GM12874 (cell line): ENCODE results near the gene MOB2.

Experiments
- TF ChIP-seq, protein P1 (sequence below): IDR thresholded peaks from 2 replicates; pipeline ENCODE4 v1.5.1; 2011; ENCODE audit warnings: low read depth, mild to moderate bottlenecking, control low read depth, low read length, moderate library complexity; ENCODE audit not compliant: insufficient read depth

Gene MOB2

GRCh38 chr11:1454576-1454975 lies 32.0 kb downstream of the MOB2 start:
- TF ChIP-seq, protein P1, sequence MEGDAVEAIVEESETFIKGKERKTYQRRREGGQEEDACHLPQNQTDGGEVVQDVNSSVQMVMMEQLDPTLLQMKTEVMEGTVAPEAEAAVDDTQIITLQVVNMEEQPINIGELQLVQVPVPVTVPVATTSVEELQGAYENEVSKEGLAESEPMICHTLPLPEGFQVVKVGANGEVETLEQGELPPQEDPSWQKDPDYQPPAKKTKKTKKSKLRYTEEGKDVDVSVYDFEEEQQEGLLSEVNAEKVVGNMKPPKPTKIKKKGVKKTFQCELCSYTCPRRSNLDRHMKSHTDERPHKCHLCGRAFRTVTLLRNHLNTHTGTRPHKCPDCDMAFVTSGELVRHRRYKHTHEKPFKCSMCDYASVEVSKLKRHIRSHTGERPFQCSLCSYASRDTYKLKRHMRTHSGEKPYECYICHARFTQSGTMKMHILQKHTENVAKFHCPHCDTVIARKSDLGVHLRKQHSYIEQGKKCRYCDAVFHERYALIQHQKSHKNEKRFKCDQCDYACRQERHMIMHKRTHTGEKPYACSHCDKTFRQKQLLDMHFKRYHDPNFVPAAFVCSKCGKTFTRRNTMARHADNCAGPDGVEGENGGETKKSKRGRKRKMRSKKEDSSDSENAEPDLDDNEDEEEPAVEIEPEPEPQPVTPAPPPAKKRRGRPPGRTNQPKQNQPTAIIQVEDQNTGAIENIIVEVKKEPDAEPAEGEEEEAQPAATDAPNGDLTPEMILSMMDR, result no peak

GRCh38 chr11:1453611-1454034 lies 33.0 kb downstream of the MOB2 start:
- TF ChIP-seq, protein P1, result peak; percentile 85

DNA sequence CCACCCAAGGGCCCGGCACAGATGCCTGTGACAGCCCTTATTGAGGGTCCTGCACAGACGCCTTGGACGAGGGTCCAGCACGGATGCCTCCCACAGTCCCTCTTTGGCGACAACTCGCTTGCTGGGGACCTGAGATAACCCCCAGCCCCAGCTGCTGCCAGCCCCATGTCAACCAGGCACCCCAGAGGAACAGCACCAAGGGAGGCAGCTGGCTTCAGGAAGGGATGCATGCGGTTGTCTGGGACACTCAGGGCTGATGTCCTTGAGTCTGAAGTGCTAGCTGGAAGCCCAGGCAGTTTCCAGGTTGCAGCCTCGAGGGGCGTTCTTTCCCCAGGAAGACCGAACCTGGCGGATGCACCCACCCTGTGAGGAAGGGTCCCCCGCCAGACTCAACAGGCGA lies 33.8 kb downstream of the MOB2 start:
- TF ChIP-seq, protein P1, result no peak

- TF ChIP-seq, protein P1, result no peak
Measured at GRCh38 chr11:1451781-1452470, 34.7 kb downstream of the MOB2 start.

- TF ChIP-seq, protein P1, result no peak
Measured at GRCh38 chr11:1450949-1451710, 35.4 kb downstream of the MOB2 start.

DNA sequence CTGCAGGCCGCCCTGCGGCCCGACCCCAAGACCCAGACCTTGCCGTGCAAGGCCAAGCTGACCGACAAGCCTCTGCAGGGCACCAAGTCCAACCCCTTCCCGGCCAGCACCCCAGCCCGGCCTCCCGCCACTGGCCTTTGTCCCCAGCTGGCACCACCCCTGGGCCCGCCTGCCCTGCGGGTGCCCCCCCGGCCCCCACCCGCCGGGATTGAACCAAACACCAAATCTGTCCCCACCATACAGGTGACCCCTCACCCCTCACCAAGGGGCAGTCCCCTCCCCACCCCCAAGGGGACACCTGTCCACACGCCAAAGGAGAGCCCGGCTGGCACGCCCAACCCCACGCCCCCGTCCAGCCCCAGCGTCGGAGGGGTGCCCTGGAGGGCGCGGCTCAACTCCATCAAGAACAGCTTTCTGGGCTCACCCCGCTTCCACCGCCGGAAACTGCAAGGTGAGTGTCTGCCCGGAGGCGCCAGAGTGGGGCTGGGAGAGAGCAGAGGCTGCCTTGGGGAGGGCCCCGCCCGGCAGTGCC lies 36.2 kb downstream of the MOB2 start:
- TF ChIP-seq, protein P1, result no peak

DNA sequence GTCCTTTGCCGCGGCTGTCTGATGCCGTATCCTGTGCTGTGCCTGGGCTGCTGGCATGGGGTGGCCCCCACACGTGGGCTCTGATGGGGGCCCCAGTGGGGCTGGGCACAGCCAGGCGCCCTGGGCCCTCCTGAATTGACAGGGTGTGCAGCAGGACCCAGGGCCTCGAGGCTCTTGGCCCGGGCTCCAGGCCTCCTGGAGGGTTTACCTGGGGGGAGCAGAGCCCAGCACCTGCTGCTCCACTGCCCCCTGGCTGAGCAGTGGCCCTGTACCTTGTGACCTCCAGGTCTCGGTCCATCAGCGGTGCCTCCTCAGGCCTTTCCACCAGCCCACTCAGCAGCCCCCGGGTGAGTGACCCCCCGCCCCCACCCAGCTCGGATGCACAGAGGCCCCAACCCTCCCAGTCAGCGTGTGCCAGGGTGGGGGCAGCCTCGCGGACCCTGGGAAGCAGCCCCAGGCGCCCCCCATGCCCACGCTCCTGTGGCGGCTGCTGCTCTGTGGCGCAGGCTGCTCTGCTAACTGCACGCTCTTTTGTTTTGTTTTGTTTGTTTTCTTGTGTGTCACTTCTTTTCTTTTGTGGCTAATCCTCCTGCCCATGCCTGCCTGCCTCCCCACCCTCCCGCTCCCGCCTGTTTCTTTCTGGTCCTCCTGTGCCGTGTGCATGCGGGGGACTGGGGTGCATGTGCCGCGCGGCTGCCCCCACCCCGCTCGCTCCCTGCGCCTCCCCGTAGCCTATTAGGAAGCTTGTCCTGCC lies 36.9 kb downstream of the MOB2 start:
- TF ChIP-seq, protein P1, result no peak
